Uterus (tissue), 2 donors: Measurements from ENCODE around the gene OR2A7.
"Not testable (repeated sequence)": the region's sequence is repeated elsewhere in the genome, so short reads cannot be mapped to it uniquely, and the experiment has no call there.

Source experiments
- POLR2A ChIP-seq, 2 donors: fragments of 450-650 bp; IDR thresholded peaks; one replicate each; pipeline ENCODE4 v1.6.1; 2016; ENCODE audit warnings: antibody characterized with exemption in 2 of 2, mild to moderate bottlenecking in 1 of 2, moderate library complexity in 1 of 2
- TF ChIP-seq, protein P1 (sequence below), 4 experiments: fragments of 200-600 bp in 2 of 4; fragments of 450-650 bp in 2 of 4; sonication (generic) in 2 of 4; IDR thresholded peaks; one replicate each; pipeline ENCODE4 v1.5.1; 2016 to 2019; ENCODE audit warnings: antibody characterized with exemption in 4 of 4, mild to moderate bottlenecking in 2 of 4, moderate library complexity in 1 of 4

DNA sequence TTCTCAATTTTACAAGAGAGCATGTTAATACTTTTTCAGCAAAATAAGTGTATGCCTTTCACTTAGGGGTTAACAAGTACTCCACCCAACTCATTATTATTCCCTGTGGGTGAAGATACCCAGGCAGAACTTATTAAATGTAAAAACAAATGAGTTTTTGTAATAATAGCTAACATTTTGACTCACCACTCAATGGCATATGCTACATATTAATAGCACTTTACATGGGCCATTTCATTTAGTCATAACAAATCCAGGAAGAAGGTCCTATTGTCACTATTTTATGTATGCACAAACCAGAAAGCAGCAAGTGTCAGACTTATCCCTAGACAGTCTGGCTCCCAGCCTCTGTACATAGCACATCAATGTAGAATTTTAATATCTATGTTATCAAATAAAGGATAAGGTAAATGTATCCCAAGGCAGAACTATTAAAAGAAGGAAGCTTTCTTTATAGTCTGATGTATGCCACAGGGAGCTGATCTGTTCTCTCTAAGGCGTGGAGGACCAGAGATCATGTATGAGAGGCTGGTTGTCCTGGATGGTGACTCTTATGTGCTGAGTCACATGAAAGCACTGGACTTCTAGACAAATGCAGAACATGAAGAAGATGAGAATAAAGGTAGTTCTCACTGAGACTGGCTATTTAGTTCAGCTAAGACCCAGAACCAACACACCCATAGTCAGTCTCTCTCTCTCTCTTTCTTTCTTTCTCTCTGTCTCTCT is 38.1 kb upstream of the OR2A7 start:
- TF ChIP-seq, protein P1, sequence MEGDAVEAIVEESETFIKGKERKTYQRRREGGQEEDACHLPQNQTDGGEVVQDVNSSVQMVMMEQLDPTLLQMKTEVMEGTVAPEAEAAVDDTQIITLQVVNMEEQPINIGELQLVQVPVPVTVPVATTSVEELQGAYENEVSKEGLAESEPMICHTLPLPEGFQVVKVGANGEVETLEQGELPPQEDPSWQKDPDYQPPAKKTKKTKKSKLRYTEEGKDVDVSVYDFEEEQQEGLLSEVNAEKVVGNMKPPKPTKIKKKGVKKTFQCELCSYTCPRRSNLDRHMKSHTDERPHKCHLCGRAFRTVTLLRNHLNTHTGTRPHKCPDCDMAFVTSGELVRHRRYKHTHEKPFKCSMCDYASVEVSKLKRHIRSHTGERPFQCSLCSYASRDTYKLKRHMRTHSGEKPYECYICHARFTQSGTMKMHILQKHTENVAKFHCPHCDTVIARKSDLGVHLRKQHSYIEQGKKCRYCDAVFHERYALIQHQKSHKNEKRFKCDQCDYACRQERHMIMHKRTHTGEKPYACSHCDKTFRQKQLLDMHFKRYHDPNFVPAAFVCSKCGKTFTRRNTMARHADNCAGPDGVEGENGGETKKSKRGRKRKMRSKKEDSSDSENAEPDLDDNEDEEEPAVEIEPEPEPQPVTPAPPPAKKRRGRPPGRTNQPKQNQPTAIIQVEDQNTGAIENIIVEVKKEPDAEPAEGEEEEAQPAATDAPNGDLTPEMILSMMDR (IDR thresholded peaks at IDR 0.05), result not testable (repeated sequence)
- not testable (repeated sequence) for TF ChIP-seq POLR2A (IDR thresholded peaks at IDR 0.05)
